ENCODE data around the gene CDH23.
A peak's percentile ranks its signal among the peaks of the same experiment; 100 is the strongest.

The CDH23 gene

DNA sequence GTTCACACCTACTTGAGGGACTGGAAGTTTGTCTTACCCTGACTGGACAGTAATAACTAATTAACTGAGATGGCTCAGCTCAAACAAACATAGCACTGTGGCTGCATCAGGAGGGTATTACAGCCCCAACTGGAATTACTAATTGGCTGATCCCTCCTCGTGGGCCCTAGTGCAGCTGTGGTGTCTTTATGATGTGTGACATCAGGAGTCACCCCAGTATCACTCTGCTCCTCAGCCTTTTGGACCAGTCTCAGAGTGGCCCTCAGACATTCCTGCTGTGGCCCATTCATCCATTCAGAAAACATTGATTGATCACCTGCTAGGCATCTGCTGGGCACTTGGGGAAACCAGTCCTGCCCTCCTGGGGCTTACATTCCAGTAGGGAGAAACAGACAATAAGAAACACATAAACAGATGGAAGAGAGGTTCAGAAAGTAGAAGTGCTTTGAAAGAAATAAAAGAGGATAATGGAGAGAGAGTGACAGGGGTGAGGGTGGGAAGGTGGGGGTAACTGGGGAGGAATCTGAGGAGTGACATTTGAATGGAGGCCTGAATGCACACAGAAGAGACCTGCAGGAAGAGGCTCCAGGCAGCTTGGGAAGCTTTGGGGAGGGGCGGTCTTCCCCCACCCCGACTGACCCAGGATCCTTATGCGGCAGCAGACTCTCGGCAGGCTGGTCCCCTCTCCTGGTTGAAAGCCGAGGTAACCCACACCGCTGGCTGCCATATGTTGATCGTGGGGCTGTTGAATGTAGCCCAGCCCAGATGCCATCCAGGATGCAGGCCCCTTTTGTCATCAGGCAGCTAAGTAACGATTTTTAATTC lies 209.7 kb downstream of the CDH23 start:
- no peak for DNase-seq

DNA sequence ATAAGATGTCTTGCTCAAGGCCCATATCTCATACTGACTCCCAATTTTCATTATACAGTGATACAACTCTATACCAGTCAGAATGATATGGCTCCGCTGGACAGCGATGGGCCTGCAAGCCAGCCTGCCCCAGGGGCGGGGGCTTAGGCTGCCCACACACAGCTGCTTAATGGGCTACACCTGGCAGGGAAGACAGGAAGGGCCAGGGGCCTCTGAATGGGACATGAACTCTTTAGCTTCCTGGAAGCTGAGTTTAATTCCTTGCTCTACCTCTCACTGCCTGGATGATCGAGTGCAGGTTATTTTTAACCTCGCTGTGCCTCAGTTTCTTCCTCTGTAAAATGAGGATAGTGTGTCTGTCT lies 210.3 kb downstream of the CDH23 start:
- no peak for DNase-seq

DNA sequence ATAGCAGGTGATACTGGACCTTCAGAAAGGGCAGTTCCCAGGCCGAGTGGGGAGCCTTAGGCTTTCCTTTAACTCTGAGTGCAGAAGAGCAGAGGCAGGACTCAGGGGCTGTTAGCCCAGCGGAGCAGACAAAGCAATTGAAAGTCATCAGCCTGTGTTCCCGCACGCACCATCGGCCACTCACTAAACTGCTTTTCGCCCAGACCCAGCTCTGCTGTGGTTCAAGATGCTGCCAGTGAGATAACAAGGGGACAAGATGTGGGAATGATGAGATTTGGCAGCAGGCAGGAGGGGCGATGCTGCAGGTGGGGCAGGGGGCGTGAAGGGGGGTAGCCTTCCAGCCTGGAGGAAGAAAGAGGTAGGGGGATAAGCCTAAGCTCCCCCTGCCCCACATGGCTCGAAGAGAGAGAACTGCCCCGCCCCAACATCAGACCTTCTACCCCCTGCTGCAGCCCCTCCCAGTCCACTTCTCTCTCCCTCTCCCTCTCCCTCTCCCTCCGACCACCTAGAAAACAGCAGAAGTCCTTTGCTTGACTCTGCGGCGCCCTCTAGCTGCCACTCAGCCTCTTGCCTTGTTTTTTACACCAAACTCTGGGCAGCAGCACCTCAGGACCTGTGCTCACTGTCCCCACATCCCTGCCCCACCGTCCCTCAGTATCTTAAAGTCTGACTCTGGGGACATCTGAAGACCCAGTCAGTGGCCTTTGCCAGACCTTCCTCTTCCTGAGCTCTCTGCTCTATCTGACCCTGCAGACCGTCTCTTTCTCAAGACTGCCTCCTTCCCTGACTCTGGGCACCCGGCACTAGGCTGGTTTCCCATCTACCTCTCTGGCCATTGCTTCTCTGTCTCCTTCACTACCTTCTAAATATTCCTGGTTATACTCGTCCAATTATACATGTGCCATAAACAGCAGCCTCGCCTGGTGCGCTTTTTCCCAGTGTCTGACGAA lies 212.4 kb downstream of the CDH23 start:
- DNase-seq = peak; percentile 41 to 89

- no peak for DNase-seq
Observed at GRCh38 chr10:71610651-71611050, 213.9 kb downstream of the CDH23 start.

GRCh38 chr10:71611131-71611530 lies 214.4 kb downstream of the CDH23 start:
- no peak for DNase-seq

DNA sequence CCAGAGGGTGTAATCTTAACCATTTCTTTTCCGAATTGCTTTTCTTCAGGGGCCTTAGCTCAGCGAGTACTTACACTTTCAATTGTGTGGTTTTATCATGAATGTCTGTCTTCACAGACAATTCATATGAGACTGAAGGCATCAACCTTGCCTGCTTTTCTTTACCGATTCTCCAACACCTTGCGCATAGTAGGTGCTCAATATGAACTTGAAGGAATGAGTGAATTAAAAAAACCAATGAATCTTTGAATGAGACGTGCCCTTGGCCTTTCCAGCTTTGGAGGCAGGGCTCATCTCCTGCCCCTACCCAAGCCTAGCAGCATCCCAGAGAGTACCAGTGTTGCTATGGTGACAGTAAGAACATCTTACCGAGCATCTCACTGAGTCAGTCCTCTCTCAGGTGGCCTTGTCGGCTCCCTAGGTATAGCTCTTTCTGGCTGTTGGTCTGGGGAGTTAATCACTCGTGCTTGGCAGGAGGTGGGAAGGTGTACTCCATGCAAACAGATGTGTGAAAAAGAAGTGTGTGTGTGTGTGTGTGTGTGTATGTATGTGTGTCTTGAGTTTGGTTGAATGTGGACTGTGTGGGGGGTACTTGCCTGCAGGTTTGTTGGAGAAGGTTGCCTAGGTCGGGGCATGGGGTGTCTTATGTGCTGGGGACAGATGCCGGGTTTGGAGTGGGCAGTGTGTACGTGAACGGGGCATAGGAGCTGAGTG lies 215.1 kb downstream of the CDH23 start:
- no peak for DNase-seq

GRCh38 chr10:71613261-71613777 lies 216.6 kb downstream of the CDH23 start:
- DNase-seq = peak; percentile 68 to 81

DNA sequence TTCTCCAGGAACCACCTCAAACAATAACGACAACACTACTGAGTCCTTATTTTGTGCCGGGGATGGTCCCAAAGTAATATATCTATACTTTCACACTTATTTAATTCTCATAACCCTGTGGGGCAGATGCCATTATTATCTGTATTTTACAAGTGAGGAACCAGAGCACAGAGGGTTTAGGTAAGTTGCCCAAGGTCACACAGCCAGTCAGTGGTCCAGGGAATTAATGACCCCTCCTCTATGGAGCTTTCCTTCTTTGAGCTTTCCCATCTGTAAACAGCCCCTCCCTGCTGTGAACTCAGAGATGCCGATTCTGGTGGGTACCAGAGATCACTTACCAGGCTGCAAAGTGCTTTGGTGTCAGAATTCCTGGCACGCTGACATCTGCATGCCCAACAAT lies 217.2 kb downstream of the CDH23 start:
- no peak for DNase-seq

GRCh38 chr10:71614946-71615345 lies 218.2 kb downstream of the CDH23 start:
- no peak for DNase-seq

DNA sequence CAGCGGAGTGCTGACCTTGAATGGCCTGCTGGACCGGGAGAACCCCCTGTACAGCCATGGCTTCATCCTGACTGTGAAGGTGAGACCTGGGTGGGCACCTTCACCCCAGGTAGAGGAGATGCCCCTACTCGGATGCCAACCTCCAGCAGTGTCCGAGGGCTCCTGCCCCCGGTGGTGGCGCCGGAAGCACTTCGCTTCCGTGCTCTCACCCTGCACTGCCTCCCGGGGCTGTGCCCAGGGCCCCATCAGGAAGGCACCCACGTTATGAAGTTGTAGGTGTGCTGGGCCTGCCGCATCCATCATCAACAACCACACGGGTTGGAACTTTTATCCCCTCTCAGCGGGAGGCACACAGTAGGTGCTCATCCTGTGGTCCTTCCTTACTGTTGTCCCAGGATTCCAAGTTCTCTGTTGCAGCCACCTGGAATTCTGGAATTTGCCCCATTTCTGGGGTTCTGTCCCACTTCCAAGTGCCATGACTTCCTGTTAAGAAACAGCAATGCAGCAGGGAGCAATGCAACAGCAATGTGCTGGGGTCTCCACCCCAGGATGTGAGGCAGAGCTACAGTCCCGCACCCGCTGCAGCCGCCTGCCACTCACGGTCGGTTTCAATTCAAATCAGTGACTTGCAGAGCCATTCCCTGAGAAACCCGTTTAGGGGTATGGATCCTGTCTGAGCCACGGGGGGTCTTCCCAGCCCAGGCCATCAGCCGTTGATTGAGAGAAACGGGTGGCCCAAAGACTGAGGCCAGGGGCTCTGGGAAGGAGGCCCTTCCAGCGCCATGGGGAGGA lies 219.0 kb downstream of the CDH23 start:
- no peak for DNase-seq

DNA sequence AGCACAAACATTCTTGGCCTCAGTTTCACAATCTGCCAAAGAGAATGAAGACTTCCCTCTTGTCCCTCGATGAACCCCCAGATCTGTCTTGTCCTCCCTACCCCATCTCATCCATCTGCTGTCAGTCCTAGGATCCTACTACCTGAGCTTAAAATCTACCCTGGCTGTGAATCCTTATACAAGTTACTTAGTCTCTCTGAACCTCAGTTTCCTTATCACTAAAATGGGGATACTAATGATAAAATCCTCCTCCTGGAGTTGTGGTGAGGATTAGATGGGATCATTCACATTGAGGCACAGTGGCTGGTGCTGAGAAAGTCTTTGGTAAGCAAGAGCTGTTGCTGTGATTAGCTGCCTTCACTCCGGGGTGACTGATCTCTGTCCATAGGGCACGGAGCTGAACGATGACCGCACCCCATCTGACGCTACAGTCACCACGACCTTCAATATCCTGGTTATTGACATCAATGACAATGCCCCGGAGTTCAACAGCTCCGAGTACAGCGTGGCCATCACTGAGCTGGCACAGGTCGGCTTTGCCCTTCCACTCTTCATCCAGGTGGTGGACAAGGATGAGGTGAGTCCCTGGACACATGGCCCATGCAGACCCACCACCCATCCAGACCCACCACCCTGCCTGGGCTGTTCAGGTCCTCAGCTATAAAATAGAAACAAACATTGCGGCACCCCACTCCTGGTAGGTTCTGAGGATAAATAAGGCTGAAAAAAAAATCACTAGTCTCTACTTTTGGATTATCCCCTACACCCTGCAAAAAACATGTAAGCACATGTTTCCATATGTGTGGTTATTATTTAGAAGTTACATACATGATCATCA lies 220.3 kb downstream of the CDH23 start:
- no peak for DNase-seq

DNA sequence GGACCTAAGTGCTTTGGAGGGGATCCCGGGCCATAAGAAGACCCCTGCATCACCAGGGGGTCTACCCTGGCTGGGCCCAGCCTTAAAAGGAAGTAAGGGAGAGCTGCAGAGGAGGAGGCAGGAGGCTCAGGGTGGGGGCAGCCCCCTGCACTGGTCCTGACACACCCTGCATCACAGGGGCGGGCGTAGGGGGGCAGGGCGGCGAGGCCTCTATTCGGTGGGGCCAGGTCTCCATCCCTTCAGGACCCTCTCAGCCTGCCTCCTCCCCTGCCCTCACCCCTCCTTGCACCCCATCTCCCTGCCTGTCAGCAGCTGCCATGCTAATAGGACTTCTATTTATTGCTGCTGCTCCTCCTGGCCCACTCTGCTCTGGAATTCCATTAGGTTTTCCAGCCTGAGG lies 221.5 kb downstream of the CDH23 start:
- no peak for DNase-seq

- DNase-seq = no peak
Observed at GRCh38 chr10:71618598-71618997, 221.9 kb downstream of the CDH23 start.

DNA sequence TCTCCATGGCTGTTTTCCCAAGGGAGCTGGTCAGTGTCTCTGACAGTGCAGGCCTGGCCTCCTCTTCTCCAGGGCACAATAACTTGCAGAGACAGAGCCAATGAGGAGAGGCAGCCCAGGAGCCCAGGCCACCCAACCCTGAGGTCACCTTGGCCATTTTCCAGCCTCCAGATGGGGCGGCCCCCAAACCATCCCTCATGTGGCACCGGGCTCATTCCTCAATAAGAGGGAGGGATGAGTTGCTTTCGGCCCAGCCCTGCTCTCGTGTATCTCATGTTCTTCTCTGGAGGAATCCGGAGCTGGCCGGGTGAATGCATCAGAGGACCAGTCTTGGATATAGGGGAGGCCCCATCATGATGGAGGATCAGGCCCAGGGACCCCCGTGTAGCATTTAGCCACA lies 223.9 kb downstream of the CDH23 start:
- DNase-seq = no peak

DNA sequence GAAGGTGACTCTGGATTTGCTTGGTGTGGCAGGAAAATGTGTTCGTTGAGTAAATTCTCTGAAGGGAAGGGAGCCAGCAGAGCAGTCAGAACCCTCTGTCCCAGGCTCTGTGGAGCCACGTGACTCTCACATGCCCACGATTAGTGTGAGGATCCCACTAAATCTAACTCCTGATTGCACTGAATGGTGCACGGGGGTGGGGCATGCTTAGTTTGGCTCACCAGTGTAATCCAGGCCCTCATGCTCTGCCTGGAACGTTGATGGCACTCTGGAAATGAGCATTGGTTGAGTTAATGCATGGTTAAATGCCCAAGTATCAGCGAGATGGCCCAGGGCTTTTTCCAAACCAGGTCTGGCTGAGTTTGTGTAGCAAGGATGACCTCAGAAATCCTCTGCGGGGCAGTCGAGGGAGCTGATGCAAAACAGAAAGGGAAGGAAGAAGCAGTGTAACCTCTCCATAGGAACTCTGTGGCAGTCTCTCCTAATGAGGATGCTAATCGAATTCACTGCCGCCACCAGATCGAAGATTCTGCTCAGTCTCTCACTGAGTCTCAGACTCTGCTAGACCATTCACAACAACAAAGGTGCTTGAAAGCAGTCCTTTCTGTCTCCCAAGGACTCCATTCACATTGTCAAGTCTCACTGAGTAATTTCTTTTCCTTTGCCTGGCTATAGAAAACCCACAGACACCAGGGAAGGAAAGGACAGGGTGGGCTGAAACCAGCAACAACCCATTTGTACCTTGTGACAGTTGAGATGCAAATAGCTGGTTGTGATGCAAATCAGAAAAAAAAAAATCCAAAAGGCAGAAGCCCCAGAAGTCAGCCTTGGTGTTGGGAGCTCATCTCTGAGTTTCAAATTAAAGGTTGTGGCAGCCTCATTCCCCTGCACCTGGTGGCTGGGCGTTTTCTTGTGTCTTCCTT lies 224.8 kb downstream of the CDH23 start:
- DNase-seq = peak; percentile 37 to 43

- DNase-seq = no peak
Observed at GRCh38 chr10:71622154-71622526, 225.4 kb downstream of the CDH23 start.

- DNase-seq = no peak
Observed at GRCh38 chr10:71622616-71623015, 225.9 kb downstream of the CDH23 start.

- DNase-seq = peak; percentile 41 to 47
Observed at GRCh38 chr10:71623098-71623985, 226.6 kb downstream of the CDH23 start.

DNA sequence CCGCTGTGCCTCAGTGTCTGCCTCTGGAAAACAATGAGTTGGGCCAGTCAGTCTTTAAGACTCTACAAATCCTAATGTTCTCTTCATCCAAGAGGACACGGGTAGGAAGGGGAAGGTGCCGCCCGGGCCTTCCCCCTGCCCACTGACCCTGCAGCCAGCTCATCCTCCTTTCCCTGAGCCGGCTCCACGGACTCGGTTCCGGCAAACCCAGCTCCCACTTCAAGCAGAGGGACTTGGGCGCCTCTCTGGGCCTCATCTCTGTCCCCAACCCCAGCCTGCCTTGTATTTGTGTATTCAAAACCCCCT lies 227.2 kb downstream of the CDH23 start:
- no peak for DNase-seq
